NOMO-1 treated with dmso at 0.1 percent for 144 hours (cell line): ENCODE measurements around the gene FN3KRP.

ENCODE experiments used
- DNase-seq: peaks from one replicate; lab custom pipeline; 2025; ENCODE audit not compliant: unreplicated experiment; lab: John Stamatoyannopoulos, UW

FN3KRP gene

GRCh38 chr17:82775001-82775823 lies 58.7 kb downstream of the FN3KRP start:
- no peak for DNase-seq

- DNase-seq, result no peak
These were observed 59.9 kb downstream of the FN3KRP start for GRCh38 chr17:82776454-82776853.
